ENCODE measurements around the gene SHISA2. TPM values are rescaled to one million over a fixed set of nuclear protein-coding genes. Genes with fewer than 3 reads are reported as not detected.

The SHISA2 gene
- total RNA-seq, 1 experiment from 2014 or later = 20.5 TPM

- TF ChIP-seq USF1 (CRISPR knock-in tag; IDR thresholded peaks at IDR 0.05) = no peak
- no peak for TF ChIP-seq SMAD3 (CRISPR knock-in tag; IDR thresholded peaks at IDR 0.05; ENCODE audit: borderline replicate concordance)
- TF ChIP-seq CREB1 (CRISPR knock-in tag; IDR thresholded peaks at IDR 0.05) = no peak
- TF ChIP-seq JUN (CRISPR knock-in tag; IDR thresholded peaks at IDR 0.05) = no peak
- no peak for TF ChIP-seq SMAD4 (CRISPR knock-in tag; IDR thresholded peaks at IDR 0.05)
Observed at GRCh38 chr13:26012995-26013394, 38.8 kb downstream of the SHISA2 start (continued).

- Mint-ChIP-seq H3K9me3 (no peaks in the 10 kb centered on the region), H3K36me3 (no peaks in the 10 kb centered on the region), H3K4me3 (no peak overlapping the region), H3K27ac (no peak overlapping the region), H3K27me3 (ENCODE audit: low read depth) (peaks cover 26% of the 10 kb centered on the region), H3K4me1 (peaks cover 31% of the 10 kb centered on the region)
- CTCF ChIA-PET = interaction anchor here (0.8 to 1.3 kb wide), 3 partner anchors 30 to 182 kb away, joined by 3 read pairs; no protein-coding TSS in a partner anchor
- POLR2A ChIA-PET = no interaction called here
- DNase-seq (ENCODE audit: low spot score) = no peak
- ATAC-seq = no peak
- TF ChIP-seq NR3C1 (CRISPR knock-in tag; conservative IDR thresholded peaks at IDR 0.05; ENCODE audit: low read depth) (no peak), ATF6 (CRISPR knock-in tag; IDR thresholded peaks at IDR 0.05) (no peak), ZNF232 (CRISPR knock-in tag; IDR thresholded peaks at IDR 0.05) (no peak), USF1 (CRISPR knock-in tag; IDR thresholded peaks at IDR 0.05) (no peak), TCF7 (CRISPR knock-in tag; IDR thresholded peaks at IDR 0.05; ENCODE audit: low read depth) (no peak), GRHL2 (CRISPR knock-in tag; IDR thresholded peaks at IDR 0.05; ENCODE audit: insufficient replicate concordance, severe bottlenecking) (no peak), ATF3 (CRISPR knock-in tag; conservative IDR thresholded peaks at IDR 0.05) (no peak), MLX (CRISPR knock-in tag; IDR thresholded peaks at IDR 0.05) (no peak), CTCF (IDR thresholded peaks at IDR 0.05) (no peak), RELA (CRISPR knock-in tag; IDR thresholded peaks at IDR 0.05; ENCODE audit: borderline replicate concordance) (no peak), CREM (CRISPR knock-in tag; IDR thresholded peaks at IDR 0.05) (no peak), TP53 (CRISPR knock-in tag; IDR thresholded peaks at IDR 0.05) (no peak), TEAD4 (CRISPR knock-in tag; IDR thresholded peaks at IDR 0.05) (no peak), MAX (CRISPR knock-in tag; IDR thresholded peaks at IDR 0.05) (no peak), ATF1 (CRISPR knock-in tag; IDR thresholded peaks at IDR 0.05) (no peak)
Observed at GRCh38 chr13:26011996-26012821, 39.6 kb downstream of the SHISA2 start.

Data from WTC11 (cell line).